Ishikawa (cell line): Measurements from ENCODE around the gene SLC16A11.

Source experiments
- CEBPB ChIP-seq: IDR thresholded peaks from 2 replicates; pipeline ENCODE4 v1.6.1; 2012
- EGR1 ChIP-seq: IDR thresholded peaks from 2 replicates; pipeline ENCODE4 v1.6.1; 2012
- EP300 ChIP-seq: IDR thresholded peaks from 2 replicates; pipeline ENCODE4 v1.6.1; 2012; ENCODE audit warnings: borderline replicate concordance
- FOXM1 ChIP-seq: IDR thresholded peaks from 2 replicates; pipeline ENCODE4 v1.6.1; 2012; ENCODE audit warnings: low read depth, borderline replicate concordance
- MAX ChIP-seq: IDR thresholded peaks from 2 replicates; pipeline ENCODE4 v1.6.1; 2012
- NFIC ChIP-seq: IDR thresholded peaks from 2 replicates; pipeline ENCODE4 v1.6.1; 2012
- RAD21 ChIP-seq: IDR thresholded peaks from 2 replicates; pipeline ENCODE4 v1.6.1; 2012; ENCODE audit warnings: low read depth
- REST ChIP-seq: IDR thresholded peaks from 2 replicates; pipeline ENCODE4 v1.6.1; 2012; ENCODE audit warnings: low read depth, mild to moderate bottlenecking
- TAF1 ChIP-seq: IDR thresholded peaks from 2 replicates; pipeline ENCODE4 v1.6.1; 2012; ENCODE audit warnings: low read depth, mild to moderate bottlenecking
- TCF12 ChIP-seq: IDR thresholded peaks from 2 replicates; pipeline ENCODE4 v1.6.1; 2012; ENCODE audit warnings: low read depth
- TEAD4 ChIP-seq: IDR thresholded peaks from 2 replicates; pipeline ENCODE4 v1.6.1; 2012
- USF1 ChIP-seq: IDR thresholded peaks from 2 replicates; pipeline ENCODE4 v1.6.1; 2012
- YY1 ChIP-seq: IDR thresholded peaks from 2 replicates; pipeline ENCODE4 v1.6.1; 2012; ENCODE audit warnings: low read depth
- ZBTB7A ChIP-seq: IDR thresholded peaks from 2 replicates; pipeline ENCODE4 v1.6.1; 2012; ENCODE audit warnings: low read depth

SLC16A11 gene

GRCh38 chr17:7046725-7047397 is 3.0 kb upstream of the SLC16A11 start:
- peak; percentile 29; the same call in 1 of the 2 replicates for TF ChIP-seq USF1

GRCh38 chr17:7046127-7046724 is 2.3 kb upstream of the SLC16A11 start:
- TF ChIP-seq EGR1 (no peak), CEBPB (peak; percentile 89), YY1 (peak; percentile 41; the same call in 1 of the 2 replicates), MAX (peak; percentile 46), REST (no peak), EP300 (peak; percentile 66; the same call in 1 of the 2 replicates), TEAD4 (peak; percentile 26; the same call in 1 of the 2 replicates), RAD21 (no peak), USF1 (0 out of 2 replicates have a peak, but pooled peaks have one; percentile 16), TCF12 (peak; percentile 81), NFIC (no peak), FOXM1 (0 out of 2 replicates have a peak, but pooled peaks have one; percentile 13)

GRCh38 chr17:7045492-7046126 is 1.7 kb upstream of the SLC16A11 start:
- TF ChIP-seq NFIC (0 out of 2 replicates have a peak, but pooled peaks have one; percentile 29), RAD21 (peak; percentile 95), FOXM1 (0 out of 2 replicates have a peak, but pooled peaks have one; percentile 20), ZBTB7A (no peak)

GRCh38 chr17:7043182-7043496 is 753 bp downstream of the SLC16A11 start:
- no peak for TF ChIP-seq RAD21
- TF ChIP-seq MAX, result 0 out of 2 replicates have a peak, but pooled peaks have one; percentile 5

- TF ChIP-seq USF1, result no peak
- 0 out of 2 replicates have a peak, but pooled peaks have one; percentile 6 for TF ChIP-seq MAX
These were observed 1.3 kb downstream of the SLC16A11 start for GRCh38 chr17:7042501-7043181.

GRCh38 chr17:7041607-7042500 is 2.0 kb downstream of the SLC16A11 start:
- no peak for TF ChIP-seq TAF1
- no peak for TF ChIP-seq EGR1
- TF ChIP-seq FOXM1, result no peak
- TF ChIP-seq ZBTB7A, result no peak
- TF ChIP-seq RAD21, result no peak
- TF ChIP-seq REST, result no peak
